Measurements from ENCODE around the gene FRAS1. TPM values are rescaled to one million over a fixed set of nuclear protein-coding genes. Genes with fewer than 3 reads are reported as not detected.

Gene FRAS1
- total RNA-seq, 1 donor from 2014 or later, result 24.6 TPM

- H3K79me2 ChIP-seq (ENCODE audit: insufficient read depth, low read length), result no peaks in the 10 kb centered on the region
- no peak overlapping the region for H3K4me3 ChIP-seq (ENCODE audit: insufficient read depth, low read depth, low read length)
- DNase-seq (ENCODE audit: low read depth) (no peak), FAIRE-seq (no peak)
- no peaks in the 10 kb centered on the region for H3K27me3 ChIP-seq (ENCODE audit: insufficient read depth, low read length)
- Mint-ChIP-seq H3K27me3 (ENCODE audit: low read depth, unreplicated experiment) (no peaks in the 10 kb centered on the region), H3K4me3 (ENCODE audit: unreplicated experiment) (no peak overlapping the region), H3K36me3 (ENCODE audit: low read depth, unreplicated experiment) (no peaks in the 10 kb centered on the region), H3K4me1 (ENCODE audit: low read depth, unreplicated experiment) (no peaks in the 10 kb centered on the region), H3K27ac (ENCODE audit: unreplicated experiment) (no peak overlapping the region), H3K9me3 (ENCODE audit: unreplicated experiment) (no peaks in the 10 kb centered on the region)
- no peaks in the 10 kb centered on the region for H3K4me1 ChIP-seq (ENCODE audit: insufficient read depth, low read length)
- no peak overlapping the region for H3K9ac ChIP-seq (ENCODE audit: low read length)
- TF ChIP-seq, protein P1, sequence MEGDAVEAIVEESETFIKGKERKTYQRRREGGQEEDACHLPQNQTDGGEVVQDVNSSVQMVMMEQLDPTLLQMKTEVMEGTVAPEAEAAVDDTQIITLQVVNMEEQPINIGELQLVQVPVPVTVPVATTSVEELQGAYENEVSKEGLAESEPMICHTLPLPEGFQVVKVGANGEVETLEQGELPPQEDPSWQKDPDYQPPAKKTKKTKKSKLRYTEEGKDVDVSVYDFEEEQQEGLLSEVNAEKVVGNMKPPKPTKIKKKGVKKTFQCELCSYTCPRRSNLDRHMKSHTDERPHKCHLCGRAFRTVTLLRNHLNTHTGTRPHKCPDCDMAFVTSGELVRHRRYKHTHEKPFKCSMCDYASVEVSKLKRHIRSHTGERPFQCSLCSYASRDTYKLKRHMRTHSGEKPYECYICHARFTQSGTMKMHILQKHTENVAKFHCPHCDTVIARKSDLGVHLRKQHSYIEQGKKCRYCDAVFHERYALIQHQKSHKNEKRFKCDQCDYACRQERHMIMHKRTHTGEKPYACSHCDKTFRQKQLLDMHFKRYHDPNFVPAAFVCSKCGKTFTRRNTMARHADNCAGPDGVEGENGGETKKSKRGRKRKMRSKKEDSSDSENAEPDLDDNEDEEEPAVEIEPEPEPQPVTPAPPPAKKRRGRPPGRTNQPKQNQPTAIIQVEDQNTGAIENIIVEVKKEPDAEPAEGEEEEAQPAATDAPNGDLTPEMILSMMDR (IDR thresholded peaks at IDR 0.05; ENCODE audit: insufficient read depth, low read depth, low read length), result no peak
- H2AFZ ChIP-seq (ENCODE audit: low read depth, low read length), result no peak overlapping the region
- H3K36me3 ChIP-seq (ENCODE audit: insufficient read depth, low read length), result no peaks in the 10 kb centered on the region
- no peak overlapping the region for H3K4me2 ChIP-seq (ENCODE audit: low read length)
- no peaks in the 10 kb centered on the region for H3K9me3 ChIP-seq (ENCODE audit: insufficient read depth, low read depth, low read length)
- H4K20me1 ChIP-seq (ENCODE audit: insufficient read depth, low read length), result no peaks in the 10 kb centered on the region
- no peak overlapping the region for H3K27ac ChIP-seq (ENCODE audit: low read depth, low read length)
These were observed 461.4 kb downstream of the FRAS1 start for GRCh38 chr4:78518561-78518960.

GRCh38 chr4:78519962-78520361, 462.8 kb downstream of the FRAS1 start:
- Histone ChIP-seq H4K20me1 (ENCODE audit: insufficient read depth, low read length) (no peaks in the 10 kb centered on the region), H3K27me3 (ENCODE audit: insufficient read depth, low read length) (no peaks in the 10 kb centered on the region), H3K4me2 (ENCODE audit: low read length) (no peak overlapping the region), H3K36me3 (ENCODE audit: insufficient read depth, low read length) (no peaks in the 10 kb centered on the region), H3K27ac (ENCODE audit: low read depth, low read length) (no peak overlapping the region), H3K9me3 (ENCODE audit: insufficient read depth, low read depth, low read length) (no peaks in the 10 kb centered on the region), H3K4me1 (ENCODE audit: insufficient read depth, low read length) (no peaks in the 10 kb centered on the region), H3K4me3 (ENCODE audit: insufficient read depth, low read depth, low read length) (no peak overlapping the region), H3K9ac (ENCODE audit: low read length) (no peak overlapping the region), H3K79me2 (ENCODE audit: insufficient read depth, low read length) (no peaks in the 10 kb centered on the region), H2AFZ (ENCODE audit: low read depth, low read length) (no peak overlapping the region)
- TF ChIP-seq, protein P1 (IDR thresholded peaks at IDR 0.05; ENCODE audit: insufficient read depth, low read depth, low read length), result no peak
- no peak for TF ChIP-seq EZH2 (IDR thresholded peaks at IDR 0.05; ENCODE audit: insufficient read depth, low read length)
- FAIRE-seq (no peak), DNase-seq (ENCODE audit: low read depth) (no peak)
- Mint-ChIP-seq H3K9me3 (ENCODE audit: unreplicated experiment) (no peaks in the 10 kb centered on the region), H3K27ac (ENCODE audit: unreplicated experiment) (no peak overlapping the region), H3K36me3 (ENCODE audit: low read depth, unreplicated experiment) (no peaks in the 10 kb centered on the region), H3K4me3 (ENCODE audit: unreplicated experiment) (no peak overlapping the region), H3K27me3 (ENCODE audit: low read depth, unreplicated experiment) (no peaks in the 10 kb centered on the region), H3K4me1 (ENCODE audit: low read depth, unreplicated experiment) (no peaks in the 10 kb centered on the region)

GRCh38 chr4:78520808-78521226, 463.7 kb downstream of the FRAS1 start:
- no peaks in the 10 kb centered on the region for H3K27me3 ChIP-seq (ENCODE audit: insufficient read depth, low read length)
- H3K36me3 Mint-ChIP-seq (ENCODE audit: low read depth, unreplicated experiment), result no peaks in the 10 kb centered on the region
- no peaks in the 10 kb centered on the region for H3K4me1 ChIP-seq (ENCODE audit: insufficient read depth, low read length)
- no peak overlapping the region for H3K4me3 Mint-ChIP-seq (ENCODE audit: unreplicated experiment)
- H3K27ac Mint-ChIP-seq (ENCODE audit: unreplicated experiment), result no peak overlapping the region
- H3K9me3 ChIP-seq (ENCODE audit: insufficient read depth, low read depth, low read length), result no peaks in the 10 kb centered on the region
- no peaks in the 10 kb centered on the region for H3K4me1 Mint-ChIP-seq (ENCODE audit: low read depth, unreplicated experiment)
- no peak for FAIRE-seq
- H3K27me3 Mint-ChIP-seq (ENCODE audit: low read depth, unreplicated experiment), result no peaks in the 10 kb centered on the region
- TF ChIP-seq, protein P1 (IDR thresholded peaks at IDR 0.05; ENCODE audit: insufficient read depth, low read depth, low read length), result no peak
- no peak for TF ChIP-seq EZH2 (IDR thresholded peaks at IDR 0.05; ENCODE audit: insufficient read depth, low read length)
- no peak overlapping the region for H2AFZ ChIP-seq (ENCODE audit: low read depth, low read length)
- H3K4me3 ChIP-seq (ENCODE audit: insufficient read depth, low read depth, low read length), result no peak overlapping the region
- peak; percentile 30 for DNase-seq (ENCODE audit: low read depth)
- no peaks in the 10 kb centered on the region for H3K9me3 Mint-ChIP-seq (ENCODE audit: unreplicated experiment)
- no peaks in the 10 kb centered on the region for H3K79me2 ChIP-seq (ENCODE audit: insufficient read depth, low read length)
- no peaks in the 10 kb centered on the region for H4K20me1 ChIP-seq (ENCODE audit: insufficient read depth, low read length)
- H3K4me2 ChIP-seq (ENCODE audit: low read length), result no peak overlapping the region
- no peaks in the 10 kb centered on the region for H3K36me3 ChIP-seq (ENCODE audit: insufficient read depth, low read length)
- H3K27ac ChIP-seq (ENCODE audit: low read depth, low read length), result no peak overlapping the region
- no peak overlapping the region for H3K9ac ChIP-seq (ENCODE audit: low read length)
